Transverse colon (tissue), 3 donors: ENCODE measurements around the gene AFG1L.

Experiments used
- POLR2A ChIP-seq: fragments of 450-650 bp; IDR thresholded peaks from one replicate; pipeline ENCODE4 v1.6.1; 2016; ENCODE audit warnings: antibody characterized with exemption, mild to moderate bottlenecking, moderate library complexity
- POLR2AphosphoS5 ChIP-seq, 3 donors: sonication (generic); formaldehyde crosslinking; IDR thresholded peaks; one replicate each; pipeline ENCODE4 v1.6.1; 2016; ENCODE audit warnings: antibody characterized with exemption in 3 of 3

GRCh38 chr6:108492131-108492766 is 197.4 kb downstream of the AFG1L start:
- TF ChIP-seq POLR2A (no peak), POLR2AphosphoS5 (IDR thresholded peaks at IDR 0.05) (no peak)
